ENCODE results near the gene PHACTR3. TPM values are rescaled to one million over a fixed set of nuclear protein-coding genes. Genes with fewer than 3 reads are reported as not detected.

PHACTR3 gene
- total RNA-seq, 1 donor from 2014 or later = 0.14 TPM

- H3K4me1 ChIP-seq (ENCODE audit: insufficient read depth, low read length) = no peaks in the 10 kb centered on the region
- no peak overlapping the region for H3K27ac Mint-ChIP-seq (ENCODE audit: unreplicated experiment)
- TF ChIP-seq EZH2 (IDR thresholded peaks at IDR 0.05; ENCODE audit: insufficient read depth, low read length) (no peak), CTCF (IDR thresholded peaks at IDR 0.05; ENCODE audit: insufficient read depth, low read depth, low read length) (no peak)
- DNase-seq (ENCODE audit: low read depth) (no peak), FAIRE-seq (no peak)
- H3K9me3 Mint-ChIP-seq (ENCODE audit: unreplicated experiment) = peaks cover 2% of the 10 kb centered on the region
- H3K27me3 Mint-ChIP-seq (ENCODE audit: low read depth, unreplicated experiment) = peaks cover 23% of the 10 kb centered on the region
- no peaks in the 10 kb centered on the region for H3K36me3 ChIP-seq (ENCODE audit: insufficient read depth, low read length)
- H3K4me2 ChIP-seq (ENCODE audit: low read length) = no peak overlapping the region
- H4K20me1 ChIP-seq (ENCODE audit: insufficient read depth, low read length) = no peaks in the 10 kb centered on the region
- peaks cover 6% of the 10 kb centered on the region for H3K9me3 ChIP-seq (ENCODE audit: insufficient read depth, low read depth, low read length)
- H3K4me3 Mint-ChIP-seq (ENCODE audit: unreplicated experiment) = no peak overlapping the region
- H3K9ac ChIP-seq (ENCODE audit: low read length) = no peak overlapping the region
- H2AFZ ChIP-seq (ENCODE audit: low read depth, low read length) = no peak overlapping the region
- H3K36me3 Mint-ChIP-seq (ENCODE audit: low read depth, unreplicated experiment) = no peaks in the 10 kb centered on the region
- no peaks in the 10 kb centered on the region for H3K79me2 ChIP-seq (ENCODE audit: insufficient read depth, low read length)
- no peak overlapping the region for H3K27ac ChIP-seq (ENCODE audit: low read depth, low read length)
- no peak overlapping the region for H3K4me3 ChIP-seq (ENCODE audit: insufficient read depth, low read depth, low read length)
- no peaks in the 10 kb centered on the region for H3K27me3 ChIP-seq (ENCODE audit: insufficient read depth, low read length)
- H3K4me1 Mint-ChIP-seq (ENCODE audit: low read depth, unreplicated experiment) = no peaks in the 10 kb centered on the region
These were observed 44.5 kb upstream of the PHACTR3 start for GRCh38 chr20:59559863-59560262.

- H3K9me3 Mint-ChIP-seq (ENCODE audit: unreplicated experiment) = peaks cover 2% of the 10 kb centered on the region
- Histone ChIP-seq H2AFZ (ENCODE audit: low read depth, low read length) (no peak overlapping the region), H3K4me3 (ENCODE audit: insufficient read depth, low read depth, low read length) (no peak overlapping the region), H3K79me2 (ENCODE audit: insufficient read depth, low read length) (no peaks in the 10 kb centered on the region), H3K4me2 (ENCODE audit: low read length) (no peak overlapping the region), H3K27me3 (ENCODE audit: insufficient read depth, low read length) (no peaks in the 10 kb centered on the region), H3K36me3 (ENCODE audit: insufficient read depth, low read length) (no peaks in the 10 kb centered on the region), H4K20me1 (ENCODE audit: insufficient read depth, low read length) (no peaks in the 10 kb centered on the region), H3K9ac (ENCODE audit: low read length) (no peak overlapping the region), H3K9me3 (ENCODE audit: insufficient read depth, low read depth, low read length) (peaks cover 6% of the 10 kb centered on the region), H3K27ac (ENCODE audit: low read depth, low read length) (no peak overlapping the region), H3K4me1 (ENCODE audit: insufficient read depth, low read length) (no peaks in the 10 kb centered on the region)
- no peak overlapping the region for H3K4me3 Mint-ChIP-seq (ENCODE audit: unreplicated experiment)
- FAIRE-seq (peak; percentile 60), DNase-seq (ENCODE audit: low read depth) (no peak)
- peaks cover 23% of the 10 kb centered on the region for H3K27me3 Mint-ChIP-seq (ENCODE audit: low read depth, unreplicated experiment)
- no peaks in the 10 kb centered on the region for H3K36me3 Mint-ChIP-seq (ENCODE audit: low read depth, unreplicated experiment)
- TF ChIP-seq CTCF (IDR thresholded peaks at IDR 0.05; ENCODE audit: insufficient read depth, low read depth, low read length) = peak; percentile 43
- TF ChIP-seq EZH2 (IDR thresholded peaks at IDR 0.05; ENCODE audit: insufficient read depth, low read length) = no peak
- H3K27ac Mint-ChIP-seq (ENCODE audit: unreplicated experiment) = no peak overlapping the region
- no peaks in the 10 kb centered on the region for H3K4me1 Mint-ChIP-seq (ENCODE audit: low read depth, unreplicated experiment)
These were observed 43.6 kb upstream of the PHACTR3 start for GRCh38 chr20:59560588-59561227.

GRCh38 chr20:59561228-59561605 lies 43.1 kb upstream of the PHACTR3 start:
- no peak overlapping the region for H3K4me3 Mint-ChIP-seq (ENCODE audit: unreplicated experiment)
- Histone ChIP-seq H3K4me1 (ENCODE audit: insufficient read depth, low read length) (no peaks in the 10 kb centered on the region), H3K36me3 (ENCODE audit: insufficient read depth, low read length) (no peaks in the 10 kb centered on the region), H2AFZ (ENCODE audit: low read depth, low read length) (no peak overlapping the region), H3K79me2 (ENCODE audit: insufficient read depth, low read length) (no peaks in the 10 kb centered on the region), H3K9me3 (ENCODE audit: insufficient read depth, low read depth, low read length) (peaks cover 6% of the 10 kb centered on the region), H3K27ac (ENCODE audit: low read depth, low read length) (no peak overlapping the region), H4K20me1 (ENCODE audit: insufficient read depth, low read length) (no peaks in the 10 kb centered on the region), H3K27me3 (ENCODE audit: insufficient read depth, low read length) (no peaks in the 10 kb centered on the region), H3K4me2 (ENCODE audit: low read length) (no peak overlapping the region), H3K4me3 (ENCODE audit: insufficient read depth, low read depth, low read length) (no peak overlapping the region), H3K9ac (ENCODE audit: low read length) (no peak overlapping the region)
- no peak for TF ChIP-seq EZH2 (IDR thresholded peaks at IDR 0.05; ENCODE audit: insufficient read depth, low read length)
- no peak for TF ChIP-seq CTCF (IDR thresholded peaks at IDR 0.05; ENCODE audit: insufficient read depth, low read depth, low read length)
- DNase-seq (ENCODE audit: low read depth) (no peak), FAIRE-seq (no peak)
- peaks cover 2% of the 10 kb centered on the region for H3K9me3 Mint-ChIP-seq (ENCODE audit: unreplicated experiment)
- H3K27ac Mint-ChIP-seq (ENCODE audit: unreplicated experiment) = no peak overlapping the region
- H3K4me1 Mint-ChIP-seq (ENCODE audit: low read depth, unreplicated experiment) = no peaks in the 10 kb centered on the region
- H3K27me3 Mint-ChIP-seq (ENCODE audit: low read depth, unreplicated experiment) = peaks cover 21% of the 10 kb centered on the region
- H3K36me3 Mint-ChIP-seq (ENCODE audit: low read depth, unreplicated experiment) = no peaks in the 10 kb centered on the region

Measured in astrocyte (in vitro differentiated cells and primary cell).